ENCODE measurements around the gene AQP6.

GRCh38 chr12:49963976-49964815 lies 8.6 kb upstream of the AQP6 start:
- TF ChIP-seq POLR2A (IDR thresholded peaks at IDR 0.05) (no peak), CTCF (IDR thresholded peaks at IDR 0.05) (no peak)
